GM19328 (cell line): ENCODE results near the gene ANKRD11.

Experiments used
- ATAC-seq: cut with Tn5 transposase; IDR thresholded peaks from one replicate; pipeline ENCODE4 v1.9.1; 2021; ENCODE audit warnings: mild to moderate bottlenecking, moderate library complexity; ENCODE audit not compliant: unreplicated experiment

ANKRD11 gene

DNA sequence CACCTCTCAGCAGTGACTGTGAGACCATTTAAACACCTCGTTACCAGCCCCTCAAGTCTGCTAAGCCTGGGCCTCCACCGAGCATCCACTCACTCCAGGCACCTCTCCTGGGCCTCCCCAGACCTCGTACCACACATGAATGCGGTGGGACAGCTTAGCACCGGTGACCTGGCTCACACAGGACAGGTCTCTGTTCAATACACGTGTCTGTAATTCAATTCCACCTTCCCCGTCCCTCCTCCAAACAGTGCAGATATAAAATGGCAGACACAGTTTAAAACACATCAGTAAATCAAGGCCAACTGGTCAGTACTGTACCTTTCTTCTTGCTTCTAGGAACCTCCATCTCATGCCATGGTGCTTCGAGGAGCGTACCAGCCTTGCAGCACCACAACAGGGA lies 199.0 kb downstream of the ANKRD11 start:
- ATAC-seq: no peak

DNA sequence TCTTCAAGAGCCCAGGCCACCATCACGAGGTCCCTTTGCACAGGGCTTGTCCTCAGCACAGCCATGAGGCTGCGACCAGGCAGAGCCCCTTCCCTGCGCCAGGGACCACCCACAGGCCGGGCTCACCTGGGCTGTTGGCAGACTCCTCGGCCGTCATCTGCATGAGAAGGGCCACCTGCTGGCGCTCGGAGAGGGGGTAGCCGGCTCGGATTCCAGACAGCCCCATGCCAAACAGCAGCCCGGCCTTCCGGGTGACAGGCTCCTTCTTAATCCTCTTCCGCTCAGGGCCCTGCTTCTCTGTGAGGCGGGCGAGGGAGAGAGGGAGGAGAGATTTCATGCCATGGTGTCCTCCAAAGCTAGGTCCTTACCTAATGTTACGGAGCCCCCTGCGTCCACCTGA lies 199.5 kb downstream of the ANKRD11 start:
- no peak for ATAC-seq

DNA sequence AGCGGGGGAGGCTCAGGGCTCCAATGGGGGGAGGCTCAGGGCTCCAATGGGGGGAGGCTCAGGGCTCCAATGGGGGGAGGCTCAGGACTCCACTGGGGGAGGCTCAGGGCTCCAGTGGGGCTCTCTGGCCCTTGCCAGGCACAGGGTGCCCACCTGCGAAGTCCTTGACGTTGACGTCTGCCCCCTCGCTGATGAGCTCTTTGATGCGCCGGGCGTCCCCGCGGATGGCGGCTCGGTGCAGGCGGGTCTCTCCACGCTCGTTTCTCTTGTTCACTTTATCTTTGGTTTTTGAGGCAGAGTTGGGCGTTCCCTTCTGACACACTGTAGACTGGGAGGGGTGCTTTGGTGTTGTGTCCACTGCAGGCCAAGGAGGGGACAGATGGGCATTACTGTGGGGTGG lies 199.9 kb downstream of the ANKRD11 start:
- ATAC-seq: no peak

DNA sequence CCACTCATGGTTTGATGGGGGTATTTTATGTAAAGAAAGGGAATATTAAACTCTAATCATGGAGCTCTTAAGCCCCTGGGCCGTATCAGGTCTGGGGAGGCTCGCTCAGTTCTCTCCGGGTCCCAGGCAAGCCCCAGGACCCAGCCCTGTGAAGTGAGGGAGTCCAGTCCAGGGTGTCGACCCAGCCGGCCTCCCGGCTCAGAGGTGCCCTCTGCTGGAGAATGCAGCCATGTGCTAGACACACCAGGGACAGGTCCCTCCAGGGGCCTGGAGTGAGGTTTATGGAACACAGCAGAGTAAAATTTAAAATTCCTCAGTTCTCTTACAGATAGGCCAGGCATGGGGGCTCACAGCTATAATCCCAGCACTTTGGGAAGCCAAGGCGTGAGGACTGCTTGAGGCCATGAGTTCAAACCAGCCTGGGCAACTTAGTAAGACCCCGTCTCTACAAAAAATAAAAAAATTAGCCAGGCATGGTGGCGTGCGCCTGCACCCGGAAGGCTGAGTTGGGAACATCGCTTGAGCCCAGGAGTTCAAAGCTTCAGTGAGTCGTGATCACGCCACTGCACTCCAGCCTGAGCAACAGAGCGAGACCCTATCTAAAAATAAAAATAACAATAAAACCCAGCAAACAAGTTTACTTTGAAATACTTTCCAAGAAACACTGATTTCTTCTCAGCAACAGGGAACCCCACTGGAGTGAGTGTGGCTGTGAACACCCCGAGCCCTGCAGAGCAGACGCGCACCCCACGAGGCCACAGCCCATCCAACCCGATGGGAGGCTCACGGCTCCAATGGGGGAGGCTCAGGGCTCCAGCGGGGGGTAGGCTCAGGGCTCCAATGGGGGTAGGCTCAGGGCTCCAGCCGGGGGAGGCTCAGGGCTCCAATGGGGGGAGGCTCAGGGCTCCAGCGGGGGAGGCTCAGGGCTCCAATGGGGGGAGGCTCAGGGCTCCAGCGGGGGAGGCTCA lies 200.6 kb downstream of the ANKRD11 start:
- peak; percentile 60 for ATAC-seq

DNA sequence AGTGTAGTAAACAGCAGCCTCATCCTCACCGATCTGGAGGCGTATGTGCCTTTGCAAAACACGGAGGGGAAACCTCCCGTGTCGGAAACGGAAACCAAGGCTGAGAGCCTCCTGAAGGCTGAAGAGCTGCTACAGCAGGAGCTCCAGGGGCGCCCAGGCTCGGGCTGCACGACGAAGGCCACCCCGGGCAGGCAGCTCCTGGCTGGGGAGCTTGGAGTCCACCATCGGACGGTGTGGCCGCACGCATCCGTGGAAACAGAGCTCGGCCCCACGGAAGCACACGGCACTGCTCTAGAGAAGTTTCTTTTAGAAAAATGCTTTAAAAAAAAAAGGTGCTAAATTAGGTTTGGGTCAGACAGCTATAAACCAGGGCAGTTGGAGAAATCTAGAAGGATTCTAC lies 201.4 kb downstream of the ANKRD11 start:
- ATAC-seq: no peak

DNA sequence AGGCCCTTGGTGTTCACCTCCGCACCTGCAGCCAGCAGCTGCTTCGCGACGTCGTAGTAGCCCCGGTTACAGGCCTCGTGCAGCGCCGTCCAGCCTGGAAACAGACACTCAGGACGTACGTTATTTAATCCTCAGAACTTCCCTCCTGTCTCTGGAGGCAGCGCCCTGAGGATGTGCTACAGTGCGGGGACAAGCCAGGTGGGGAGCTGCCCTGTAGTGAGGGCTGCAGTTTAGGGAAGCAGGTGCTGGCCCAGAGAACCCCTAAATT lies 201.8 kb downstream of the ANKRD11 start:
- no peak for ATAC-seq

DNA sequence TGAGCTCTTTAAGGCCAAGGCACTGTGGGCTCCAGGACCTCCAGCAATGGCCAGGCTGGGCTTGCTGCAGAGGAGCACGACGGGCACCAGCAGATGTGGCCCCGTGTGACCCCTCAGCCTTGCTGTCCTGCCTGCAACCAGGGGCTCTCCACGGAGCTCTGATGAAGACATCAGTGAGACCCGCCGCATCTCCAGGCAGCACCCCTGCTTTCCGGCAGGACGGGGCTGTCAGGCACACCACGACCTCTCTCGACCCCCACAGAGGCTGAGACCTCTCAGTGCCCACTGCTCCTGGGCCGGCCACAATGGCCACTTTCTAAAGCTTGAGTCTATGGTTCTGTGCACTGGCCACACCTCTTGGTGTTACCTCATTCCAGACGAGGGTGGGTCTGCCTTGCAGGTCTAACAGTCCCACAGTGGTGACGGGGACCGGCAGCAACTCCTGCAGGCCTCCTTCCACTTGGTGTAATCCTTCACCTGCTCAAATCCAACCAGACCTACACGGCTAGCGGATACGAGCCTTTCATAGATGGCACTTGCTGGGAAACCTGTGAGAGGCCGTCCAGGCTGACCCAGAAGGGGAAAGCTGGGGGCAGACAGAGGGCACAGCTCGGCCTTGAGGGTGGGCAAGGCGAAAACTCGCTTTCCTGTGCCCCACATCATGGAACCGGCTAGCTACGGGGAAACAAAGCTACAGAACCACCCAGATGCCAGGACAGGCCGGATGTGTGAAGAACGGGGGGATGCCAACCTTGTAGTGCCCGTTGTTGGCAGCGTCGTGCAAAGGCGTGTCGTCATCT lies 202.4 kb downstream of the ANKRD11 start:
- ATAC-seq: no peak

DNA sequence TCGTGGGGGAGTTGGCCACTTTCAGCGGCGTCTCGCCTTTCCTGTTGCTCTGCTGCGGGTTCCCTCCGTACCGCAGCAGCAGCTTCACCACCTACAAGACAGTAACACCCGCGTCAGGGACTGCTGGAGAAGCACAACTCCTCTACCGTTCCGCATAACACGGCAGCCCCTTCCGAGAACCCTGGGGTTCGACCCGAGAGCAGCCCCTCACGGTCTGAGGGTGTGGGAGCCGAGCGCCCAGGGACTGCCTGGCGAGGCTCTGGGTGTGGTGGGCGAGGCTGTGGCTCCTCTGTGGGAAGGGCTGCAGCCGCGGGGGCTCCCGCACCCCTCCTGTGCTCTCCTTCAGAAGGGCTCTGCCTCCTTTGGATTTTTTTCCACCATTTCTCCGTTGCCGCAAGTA lies 204.3 kb downstream of the ANKRD11 start:
- ATAC-seq: no peak

DNA sequence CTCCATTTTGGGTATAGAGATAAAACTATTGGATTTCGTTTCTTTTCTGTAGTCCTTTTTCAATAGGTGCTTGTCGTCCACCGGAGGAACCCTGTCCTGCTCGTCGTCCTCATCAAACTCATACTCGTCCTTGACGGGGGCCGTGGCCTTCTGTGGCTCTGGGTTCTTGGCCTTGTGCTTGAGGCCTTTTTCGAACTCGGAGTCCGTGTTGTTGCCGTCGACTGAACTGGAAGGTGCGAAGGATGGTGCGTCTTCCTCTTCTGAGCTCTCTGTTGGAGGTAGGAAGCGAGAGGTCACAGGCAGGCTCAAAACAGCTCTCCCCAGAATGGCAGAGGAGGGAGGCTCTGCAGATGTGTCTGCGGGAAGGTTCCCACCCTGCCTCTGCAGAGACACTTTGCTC lies 205.0 kb downstream of the ANKRD11 start:
- no peak for ATAC-seq

DNA sequence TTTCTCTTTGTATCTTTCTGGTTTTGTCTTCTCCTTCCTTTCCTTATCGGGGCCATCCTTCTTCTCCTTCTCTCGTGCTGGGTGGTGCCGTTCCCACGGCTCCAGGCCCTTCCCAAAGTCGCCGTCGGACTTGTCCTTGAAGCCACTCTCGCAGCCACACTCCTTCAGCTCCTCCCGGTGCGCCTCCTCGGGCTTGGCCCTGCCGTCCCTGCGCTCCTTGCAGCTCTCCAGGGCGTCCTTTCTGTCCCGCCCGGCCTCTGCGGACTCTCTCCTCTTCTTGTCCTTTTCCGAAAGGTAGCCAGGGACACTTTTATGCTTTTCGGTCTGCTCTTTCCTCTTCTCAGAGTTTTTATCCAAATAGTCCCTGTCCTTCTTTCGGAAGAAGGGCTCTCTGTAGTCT lies 206.9 kb downstream of the ANKRD11 start:
- no peak for ATAC-seq

DNA sequence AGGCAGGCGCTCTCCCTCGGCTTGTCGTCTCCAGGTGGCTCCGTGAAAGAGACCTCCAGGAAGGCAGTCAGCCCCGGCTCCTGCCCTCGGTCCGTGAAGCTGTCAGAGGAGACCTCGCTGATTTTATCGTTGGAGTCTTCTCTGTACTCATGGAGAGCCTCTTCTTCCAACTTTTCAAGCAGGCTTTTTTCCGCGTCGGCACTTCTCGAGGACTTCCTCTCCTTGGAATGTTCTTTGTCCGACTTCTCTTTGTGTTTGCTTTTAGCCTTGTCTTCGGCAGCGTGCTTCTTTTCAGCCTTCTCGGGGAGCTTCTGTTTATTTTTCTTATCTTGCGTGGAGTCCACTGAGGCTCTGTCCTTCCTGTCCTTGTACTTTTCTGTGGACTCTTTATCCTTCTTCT lies 207.8 kb downstream of the ANKRD11 start:
- no peak for ATAC-seq

DNA sequence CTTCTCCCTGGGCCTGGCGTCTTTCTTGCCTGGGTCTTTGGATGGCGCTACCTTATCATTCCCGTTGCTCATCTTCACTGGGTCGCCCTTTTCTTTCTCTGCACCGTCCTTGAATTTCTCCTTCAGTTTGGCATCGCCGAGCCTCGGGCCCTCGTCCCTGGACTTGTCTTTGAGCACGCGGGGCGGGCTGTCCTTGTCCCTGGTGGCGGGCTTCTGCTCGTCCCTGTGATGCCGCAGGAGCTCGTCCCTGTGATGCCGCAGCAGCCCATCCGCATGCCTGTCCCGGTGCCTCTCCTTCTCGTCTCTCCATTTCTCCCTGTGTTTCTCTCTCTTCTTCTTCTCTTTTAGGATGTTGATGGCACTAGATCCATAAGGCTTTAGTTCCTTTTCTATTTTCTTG lies 208.5 kb downstream of the ANKRD11 start:
- ATAC-seq: no peak

DNA sequence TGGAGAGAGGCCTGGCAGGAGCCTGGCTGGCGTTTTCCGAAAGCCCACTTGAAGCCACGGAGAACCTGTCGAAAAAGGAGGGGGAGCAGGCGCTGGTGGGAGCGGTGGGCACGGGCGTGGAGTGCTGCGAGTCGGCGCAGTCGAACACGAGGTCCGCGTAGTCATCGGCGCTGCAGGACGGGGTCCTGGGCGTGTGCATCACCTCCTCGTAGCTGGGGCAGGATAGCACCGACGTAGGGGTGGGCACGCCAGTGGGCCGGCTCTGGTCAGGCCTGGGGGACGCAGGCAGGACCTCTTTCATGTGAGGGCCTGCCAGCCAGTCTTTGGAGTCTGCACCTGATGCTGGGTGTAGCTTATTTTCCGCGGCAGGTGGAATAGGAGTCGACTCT lies 209.2 kb downstream of the ANKRD11 start:
- ATAC-seq: no peak

DNA sequence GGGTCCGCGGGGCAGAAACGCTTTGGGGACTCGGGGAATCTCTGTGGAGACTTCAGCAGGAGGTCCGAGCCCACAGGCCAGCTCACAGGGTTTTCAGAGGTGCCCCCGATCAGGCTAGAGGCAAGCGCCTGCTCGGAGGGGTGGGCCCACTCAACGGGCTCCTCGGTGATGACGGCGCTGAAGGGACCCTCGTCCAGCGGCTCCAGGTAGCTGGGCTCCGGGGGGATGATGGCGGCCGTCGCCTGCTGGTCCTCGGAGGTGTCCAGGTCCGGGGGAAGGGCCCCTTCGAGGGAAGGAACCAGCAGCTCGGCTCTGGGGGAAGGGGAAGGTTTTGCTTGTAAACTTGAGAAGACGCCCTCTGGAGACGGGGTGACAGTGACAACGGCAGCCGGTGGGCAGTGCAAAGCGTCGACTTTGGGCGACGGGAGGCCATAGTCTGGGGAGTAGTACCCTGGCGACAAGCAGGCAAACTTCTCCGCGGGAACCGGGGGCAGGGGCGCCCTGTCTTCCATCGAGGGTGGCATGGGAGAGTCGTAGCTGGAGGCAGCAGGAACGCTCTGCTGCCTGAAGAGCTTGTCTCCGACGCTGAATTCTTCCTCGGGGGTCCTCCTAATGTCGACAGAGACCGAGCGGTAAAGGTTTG lies 209.7 kb downstream of the ANKRD11 start:
- no peak for ATAC-seq

DNA sequence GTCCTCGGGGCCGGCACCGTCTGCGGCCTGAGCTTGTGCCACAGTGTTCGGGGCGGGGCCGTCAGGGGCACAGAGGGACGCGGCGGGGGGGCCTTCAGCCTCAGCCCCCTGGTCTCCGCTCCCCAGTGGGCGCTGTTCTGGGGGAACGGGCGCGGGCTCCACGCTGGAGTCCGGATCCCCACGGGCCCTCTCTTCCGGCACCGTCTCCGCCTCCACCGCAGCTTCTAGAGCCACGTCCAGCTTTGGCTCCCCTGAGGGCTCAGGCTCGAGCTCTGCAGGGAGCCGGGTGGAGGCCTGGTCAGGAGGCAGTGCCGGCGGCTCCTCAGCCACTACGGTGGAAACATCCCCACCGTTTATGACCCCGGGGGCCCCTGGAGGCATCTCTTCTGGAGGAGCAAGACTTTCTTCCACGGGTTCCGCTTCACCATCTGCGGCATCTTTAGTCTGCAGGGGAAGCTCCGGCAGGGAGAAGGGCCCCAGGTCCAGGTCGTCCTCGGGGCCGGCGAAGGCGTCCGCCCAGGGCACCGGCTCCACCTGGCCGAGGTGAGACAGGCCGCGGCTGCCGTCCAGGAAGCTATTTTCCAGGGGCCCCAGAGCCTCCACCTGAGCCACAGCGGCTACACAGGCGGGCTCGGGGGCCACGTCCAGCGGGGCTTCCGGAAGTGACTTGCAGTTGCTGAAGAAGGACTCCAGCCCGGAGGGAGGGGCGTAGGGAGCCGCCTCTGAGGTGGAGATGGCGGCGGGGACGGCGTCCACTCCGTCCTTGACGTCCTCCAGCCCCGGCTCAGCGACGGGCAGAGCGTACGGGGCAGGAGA lies 210.5 kb downstream of the ANKRD11 start:
- ATAC-seq: no peak

DNA sequence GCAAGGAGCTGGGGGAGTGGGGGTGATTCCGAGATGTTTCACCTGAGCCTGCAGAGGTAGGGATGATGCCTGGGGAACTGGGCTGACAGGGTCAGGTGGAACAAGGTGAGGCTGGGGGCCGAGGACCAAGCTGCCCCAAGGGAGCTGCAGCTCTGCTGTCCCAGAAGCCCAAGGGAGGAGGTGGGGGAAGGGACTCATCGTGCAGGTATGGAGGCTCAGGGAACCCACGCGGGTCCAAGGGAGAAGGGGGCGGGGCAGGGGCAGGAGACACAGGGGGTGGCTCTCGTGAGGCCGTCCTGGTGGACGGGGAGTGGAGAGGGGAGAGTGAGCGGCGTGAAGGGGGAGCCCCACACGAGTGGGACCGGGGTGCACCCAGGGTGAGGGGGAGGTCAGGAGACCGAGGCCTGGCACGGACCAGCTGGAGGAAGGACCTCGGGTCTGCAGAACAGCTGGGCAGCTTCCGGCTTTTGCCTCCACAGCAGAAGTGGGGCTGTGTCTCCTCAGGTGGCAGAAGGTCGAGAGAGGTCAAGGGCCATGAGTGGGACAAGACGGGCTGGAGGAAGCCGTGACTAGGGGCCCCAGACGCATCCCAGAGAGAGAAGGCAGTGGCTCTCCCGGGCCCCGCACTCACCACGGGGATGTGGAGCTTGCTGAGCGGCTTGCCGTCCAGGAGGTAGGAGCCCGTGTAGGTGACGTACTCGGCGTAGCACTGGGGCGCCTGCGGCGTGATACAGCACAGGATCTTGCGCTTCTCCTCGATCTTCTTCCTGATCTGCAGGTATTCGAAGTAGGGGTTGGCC lies 211.7 kb downstream of the ANKRD11 start:
- no peak for ATAC-seq

DNA sequence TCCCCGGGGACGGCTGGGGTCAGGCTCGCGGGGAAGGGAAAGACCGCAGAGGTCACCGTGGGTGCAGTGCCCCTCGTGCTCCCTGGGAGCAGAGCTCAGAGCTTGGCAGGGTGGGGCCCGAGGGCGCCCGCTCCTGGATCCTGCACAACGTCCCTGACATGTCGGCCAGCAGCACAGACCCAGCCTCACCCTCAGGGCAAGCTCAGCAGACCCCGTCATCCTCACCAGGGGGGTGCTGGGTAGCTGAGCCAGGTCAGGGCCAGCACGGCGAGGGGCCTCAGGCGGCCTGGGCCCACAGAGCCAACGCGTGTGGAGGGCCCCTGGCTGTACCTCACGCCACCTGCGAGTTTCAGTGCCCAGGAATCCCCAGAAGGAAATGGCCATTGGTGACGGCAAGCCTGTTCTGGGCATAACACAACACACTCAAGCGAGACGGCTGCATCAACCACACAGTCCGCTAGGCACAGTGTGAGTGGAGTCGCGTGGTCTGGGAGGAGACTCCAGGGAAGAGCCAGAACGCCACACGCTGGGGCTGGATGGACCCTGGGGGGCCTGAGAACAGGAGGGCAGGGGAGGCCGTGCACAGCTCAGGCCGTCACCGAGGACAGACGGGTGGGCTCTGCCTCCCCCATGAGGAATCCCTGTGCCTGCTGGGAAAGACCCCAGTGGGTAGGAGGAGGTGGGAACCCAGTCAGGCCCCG lies 212.6 kb downstream of the ANKRD11 start:
- ATAC-seq: no peak

DNA sequence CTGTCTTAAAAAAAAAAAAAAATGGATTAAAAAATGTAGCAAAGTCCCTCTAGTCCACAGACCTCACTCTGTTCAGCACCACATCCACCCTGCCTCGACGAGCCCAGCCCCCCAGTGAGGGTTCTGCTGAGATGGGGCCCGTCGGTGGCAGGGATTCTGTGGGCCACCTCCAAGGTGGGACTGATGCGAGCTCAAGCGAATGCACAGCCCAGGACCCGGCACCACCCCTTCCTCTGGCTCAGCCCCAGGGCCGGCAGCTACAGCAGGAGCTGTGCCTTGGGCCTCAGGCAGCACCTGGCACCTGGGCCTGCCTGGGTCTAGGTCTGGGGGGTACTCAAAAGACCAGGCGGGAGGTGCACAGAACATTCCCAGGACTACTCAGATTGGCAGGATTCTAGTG lies 213.3 kb downstream of the ANKRD11 start:
- no peak for ATAC-seq

DNA sequence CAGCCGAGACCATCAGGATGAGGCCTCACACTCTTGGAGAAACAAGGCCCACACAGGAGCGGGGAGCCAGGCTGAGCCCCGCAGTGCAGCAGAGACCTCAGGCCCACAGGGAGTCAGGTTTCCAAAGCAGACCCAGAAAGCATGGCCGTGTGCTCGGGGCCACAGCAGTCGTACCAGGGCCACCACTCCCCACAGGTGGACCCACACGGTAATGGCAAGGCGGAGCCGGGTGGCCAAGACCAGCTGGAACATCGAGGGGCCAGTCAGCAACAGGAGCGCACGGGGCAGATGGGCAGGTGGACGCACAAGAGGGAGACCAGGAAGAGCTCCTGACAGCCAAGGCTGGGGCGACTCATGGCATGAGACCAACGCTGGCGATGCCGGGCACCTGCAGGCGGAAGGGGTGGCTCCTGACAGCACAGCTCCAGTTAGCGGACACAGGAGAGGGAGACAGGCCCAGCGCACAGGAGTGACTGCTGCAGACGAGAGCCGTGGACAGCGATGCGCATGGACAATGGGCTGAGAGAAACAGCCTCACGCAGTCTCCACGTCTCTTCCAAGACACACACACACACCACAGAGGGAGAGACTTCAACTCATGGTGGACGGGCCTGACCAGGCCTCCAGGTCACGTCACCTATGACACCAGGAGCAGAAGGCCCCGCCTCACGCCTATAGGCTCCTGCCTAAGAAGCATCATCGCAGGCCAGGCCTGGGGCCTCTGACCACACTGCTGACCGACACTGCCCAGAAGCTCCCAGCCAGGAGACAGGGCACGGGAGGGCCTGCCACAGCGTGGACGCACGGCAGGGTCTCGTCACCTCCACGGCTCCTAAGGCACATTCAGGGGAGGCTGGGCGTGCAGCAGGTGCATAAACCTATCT lies 214.3 kb downstream of the ANKRD11 start:
- ATAC-seq: no peak
